ENCODE measurements around the gene STRN4.

DNA sequence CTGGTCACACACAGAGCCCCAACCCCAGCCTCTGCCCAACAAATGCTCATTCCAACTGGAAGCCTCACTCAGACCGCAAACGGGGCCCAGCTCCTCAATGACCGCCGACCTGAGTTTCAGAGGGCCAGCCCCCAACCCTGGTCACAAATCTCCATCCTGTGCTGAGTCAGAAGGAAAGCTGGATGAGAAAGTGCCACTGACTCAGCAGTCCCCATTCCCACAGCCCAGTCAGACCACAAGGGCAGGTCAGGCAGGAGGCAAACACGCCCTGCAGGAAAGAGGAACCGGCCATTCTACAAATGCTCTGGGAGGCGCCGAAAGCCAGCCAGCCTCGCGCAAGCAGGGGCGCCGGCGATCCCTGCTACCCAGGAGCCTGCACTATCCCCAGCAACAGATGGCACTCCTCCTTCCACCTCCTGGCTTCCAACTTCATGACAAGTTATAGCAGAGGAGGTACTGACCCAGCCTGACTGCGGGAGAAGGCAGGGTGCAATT, 15.2 kb downstream of the STRN4 start:
- no peak for TF ChIP-seq EZH2 (IDR thresholded peaks at IDR 0.05; ENCODE audit: borderline replicate concordance, low read depth, low read length, poor library complexity, severe bottlenecking)
- TF ChIP-seq, protein P1, sequence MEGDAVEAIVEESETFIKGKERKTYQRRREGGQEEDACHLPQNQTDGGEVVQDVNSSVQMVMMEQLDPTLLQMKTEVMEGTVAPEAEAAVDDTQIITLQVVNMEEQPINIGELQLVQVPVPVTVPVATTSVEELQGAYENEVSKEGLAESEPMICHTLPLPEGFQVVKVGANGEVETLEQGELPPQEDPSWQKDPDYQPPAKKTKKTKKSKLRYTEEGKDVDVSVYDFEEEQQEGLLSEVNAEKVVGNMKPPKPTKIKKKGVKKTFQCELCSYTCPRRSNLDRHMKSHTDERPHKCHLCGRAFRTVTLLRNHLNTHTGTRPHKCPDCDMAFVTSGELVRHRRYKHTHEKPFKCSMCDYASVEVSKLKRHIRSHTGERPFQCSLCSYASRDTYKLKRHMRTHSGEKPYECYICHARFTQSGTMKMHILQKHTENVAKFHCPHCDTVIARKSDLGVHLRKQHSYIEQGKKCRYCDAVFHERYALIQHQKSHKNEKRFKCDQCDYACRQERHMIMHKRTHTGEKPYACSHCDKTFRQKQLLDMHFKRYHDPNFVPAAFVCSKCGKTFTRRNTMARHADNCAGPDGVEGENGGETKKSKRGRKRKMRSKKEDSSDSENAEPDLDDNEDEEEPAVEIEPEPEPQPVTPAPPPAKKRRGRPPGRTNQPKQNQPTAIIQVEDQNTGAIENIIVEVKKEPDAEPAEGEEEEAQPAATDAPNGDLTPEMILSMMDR (conservative IDR thresholded peaks at IDR 0.05; ENCODE audit: low read depth, low read length): no peak

Measured in A673 (cell line).